Fibroblast of the conjunctiva (primary cell): ENCODE results near the gene OR2V2.

Experiments
- DNase-seq: peaks from one replicate; pipeline ENCODE4 v3.0.0-alpha.2; 2010; ENCODE audit warnings: low read depth

OR2V2 gene

DNA sequence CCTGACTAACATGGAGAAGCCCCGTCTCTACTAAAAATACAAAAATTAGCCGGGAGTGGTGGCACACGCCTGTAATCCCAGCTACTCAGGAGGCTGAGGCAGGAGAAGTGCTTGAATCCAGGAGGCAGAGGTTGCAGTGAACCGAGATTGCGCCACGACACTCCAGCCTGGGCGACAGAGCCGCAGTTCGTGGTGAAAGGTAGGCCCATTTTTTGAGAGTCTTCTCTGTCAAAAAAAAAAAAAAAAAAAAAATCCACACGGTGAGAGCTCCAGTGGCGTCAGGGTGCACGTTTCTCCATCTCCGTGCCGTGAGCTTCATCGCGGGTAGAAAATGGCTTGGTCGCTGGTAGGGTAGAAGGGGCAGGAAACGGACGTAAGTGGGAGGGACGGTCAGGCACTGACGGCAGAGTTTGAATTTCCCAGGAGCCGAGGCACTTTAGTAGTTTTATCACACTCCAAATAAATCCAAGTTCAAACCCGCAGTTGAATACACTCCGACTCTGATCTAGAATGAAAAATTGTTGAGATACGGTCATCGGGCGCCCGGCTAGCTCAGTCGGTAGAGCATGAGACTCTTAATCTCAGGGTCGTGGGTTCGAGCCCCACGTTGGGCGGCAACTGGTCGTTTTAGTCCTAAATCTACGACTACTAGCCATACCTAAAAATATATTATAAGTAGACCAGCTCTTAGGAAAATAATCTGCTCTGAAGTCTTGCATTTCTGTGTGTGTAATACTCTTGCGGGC is 60.0 kb downstream of the OR2V2 start:
- DNase-seq, result peak; percentile 92

GRCh38 chr5:181207960-181208253 is 60.5 kb downstream of the OR2V2 start:
- no peak for DNase-seq
